Esophagus (tissue), 2 donors: ENCODE measurements around the gene OAS1. TPM values are rescaled to one million over a fixed set of nuclear protein-coding genes. Genes with fewer than 3 reads are reported as not detected.
A peak's percentile ranks its signal among the peaks of the same experiment; 100 is the strongest.
"Not testable (repeated sequence)": the region's sequence is repeated elsewhere in the genome, so short reads cannot be mapped to it uniquely, and the experiment has no call there.

Source experiments
- H3K27ac ChIP-seq, 2 donors: one replicate each; pipeline ENCODE4 v1.5.1; 2013; ENCODE audit warnings: low read depth in 2 of 2, mild to moderate bottlenecking in 2 of 2, inconsistent platforms in 1 of 2, low read length in 1 of 2, moderate library complexity in 1 of 2
- H3K27me3 ChIP-seq, 2 donors: one replicate each; pipeline ENCODE4 v1.6.1; 2013; ENCODE audit warnings: low read length in 2 of 2, control low read depth in 1 of 2, mild to moderate bottlenecking in 1 of 2; ENCODE audit not compliant: insufficient read depth in 2 of 2, control insufficient read depth in 1 of 2
- H3K36me3 ChIP-seq, 2 donors: one replicate each; pipeline ENCODE4 v1.6.1; 2013; ENCODE audit warnings: low read length in 1 of 2; ENCODE audit not compliant: control insufficient read depth in 2 of 2, insufficient read depth in 2 of 2
- H3K4me1 ChIP-seq, 2 donors: one replicate each; pipeline ENCODE4 v1.6.1; 2013; ENCODE audit warnings: low read length in 1 of 2; ENCODE audit not compliant: control insufficient read depth in 2 of 2, insufficient read depth in 2 of 2
- H3K4me3 ChIP-seq, 2 donors: one replicate each; pipeline ENCODE4 v1.5.1; 2013; ENCODE audit warnings: low read length in 2 of 2, mild to moderate bottlenecking in 2 of 2, low read depth in 1 of 2, moderate library complexity in 1 of 2
- H3K9me3 ChIP-seq, 2 donors: one replicate each; pipeline ENCODE4 v1.6.1; 2013; ENCODE audit warnings: mild to moderate bottlenecking in 2 of 2, low read depth in 1 of 2, low read length in 1 of 2, moderate library complexity in 1 of 2; ENCODE audit not compliant: control insufficient read depth in 2 of 2, insufficient read depth in 1 of 2
- WGBS, 2 donors: extraction: QIAGEN DNeasy Blood & Tissue Kit; methylation state at CpG; one replicate each; pipeline ENCODE4 v1.1.7; 2013; 5-methylcytosine and 5-hydroxymethylcytosine counted together
- polyA plus RNA-seq, 2 donors: library from polyadenylated mRNA; stranded (reverse); fragments of 200-250 nt; gene quantifications; one replicate each; pipeline ENCODE4 v1.2.3, GENCODE V29; 2013
- donor health status: healthy with polysubstance abuse.
- donor health status: Bipolar disorder and iron deficiency.

OAS1 gene
- polyA plus RNA-seq, 2 donors: 47.9 to 58.6 TPM

- WGBS, 2 donors: 97 to 98% methylated on average over 4 of the region's 4 CpGs
- H3K4me1 ChIP-seq: peaks cover 0 to 7% of the 10 kb centered on the region in 2 donors
Measured at GRCh38 chr12:112909693-112910092, 2.9 kb downstream of the OAS1 start.

GRCh38 chr12:112913038-112913688 lies 6.4 kb downstream of the OAS1 start:
- 94% methylated on average over 1 of the region's 1 CpG for WGBS, 2 donors
- Histone ChIP-seq H3K27ac (no peak overlapping the region), H3K9me3 (no peaks in the 10 kb centered on the region), H3K4me3 (no peak overlapping the region), H3K4me1 (peaks cover 0 to 4% of the 10 kb centered on the region in 2 donors), H3K27me3 (no peaks in the 10 kb centered on the region), H3K36me3 (peaks cover 3% of the 10 kb centered on the region in 2 donors)

More at GRCh38 chr12:112909693-112910092, 2.9 kb downstream of the OAS1 start:
- Histone ChIP-seq H3K36me3 (peaks cover 0 to 3% of the 10 kb centered on the region in 2 donors), H3K27me3 (no peaks in the 10 kb centered on the region), H3K27ac (no peak overlapping the region), H3K9me3 (no peaks in the 10 kb centered on the region), H3K4me3 (no peak overlapping the region)

GRCh38 chr12:112913888-112914287 lies 7.1 kb downstream of the OAS1 start:
- H3K27ac ChIP-seq, H3K4me1 ChIP-seq, H3K9me3 ChIP-seq, H3K4me3 ChIP-seq, H3K36me3 ChIP-seq, H3K27me3 ChIP-seq: not testable (repeated sequence)
- 93 to 96% methylated on average over 2 of the region's 2 CpGs for WGBS, 2 donors

GRCh38 chr12:112916270-112916669 lies 9.5 kb downstream of the OAS1 start:
- no peaks in the 10 kb centered on the region for H3K4me1 ChIP-seq
- H3K36me3 ChIP-seq: peaks cover 11 to 12% of the 10 kb centered on the region in 2 donors
- WGBS, 2 donors: 33 to 42% methylated on average over 5 of the region's 5 CpGs
- H3K27me3 ChIP-seq: no peaks in the 10 kb centered on the region
- no peaks in the 10 kb centered on the region for H3K9me3 ChIP-seq
- peak overlapping the region; percentile 50 for H3K27ac ChIP-seq
- H3K4me3 ChIP-seq: no peak overlapping the region

- 76 to 79% methylated on average over 6 of the region's 6 CpGs for WGBS, 2 donors
- no peaks in the 10 kb centered on the region for H3K27me3 ChIP-seq
- no peaks in the 10 kb centered on the region for H3K9me3 ChIP-seq
- no peak overlapping the region for H3K27ac ChIP-seq
- peaks cover 12 to 14% of the 10 kb centered on the region in 2 donors for H3K36me3 ChIP-seq
- no peaks in the 10 kb centered on the region for H3K4me1 ChIP-seq
- no peak overlapping the region for H3K4me3 ChIP-seq
Measured at GRCh38 chr12:112919121-112919520, 12.4 kb downstream of the OAS1 start.

- no peak overlapping the region for H3K27ac ChIP-seq
- H3K4me1 ChIP-seq: no peaks in the 10 kb centered on the region
- H3K4me3 ChIP-seq: no peak overlapping the region
- H3K9me3 ChIP-seq: no peaks in the 10 kb centered on the region
- H3K27me3 ChIP-seq: no peaks in the 10 kb centered on the region
- 44 to 58% methylated on average over 7 of the region's 7 CpGs for WGBS, 2 donors
- H3K36me3 ChIP-seq: peaks cover 0 to 6% of the 10 kb centered on the region in 2 donors
Measured at GRCh38 chr12:112924986-112925385, 18.2 kb downstream of the OAS1 start.

- not testable (repeated sequence) for H3K27ac ChIP-seq, H3K4me1 ChIP-seq, H3K9me3 ChIP-seq, H3K27me3 ChIP-seq, H3K36me3 ChIP-seq, H3K4me3 ChIP-seq
- WGBS, 2 donors: 53 to 59% methylated on average over 7 of the region's 7 CpGs
Measured at GRCh38 chr12:112926416-112927033, 19.8 kb downstream of the OAS1 start.

- Histone ChIP-seq H3K4me1 (no peaks in the 10 kb centered on the region), H3K36me3 (no peaks in the 10 kb centered on the region), H3K27me3 (no peaks in the 10 kb centered on the region), H3K9me3 (no peaks in the 10 kb centered on the region), H3K4me3 (no peak overlapping the region), H3K27ac (no peak overlapping the region)
- 65 to 80% methylated on average over 3 of the region's 3 CpGs for WGBS, 2 donors
Measured at GRCh38 chr12:112927475-112927874, 20.7 kb downstream of the OAS1 start.

GRCh38 chr12:112927925-112928324 lies 21.2 kb downstream of the OAS1 start:
- 47 to 80% methylated on average over 2 of the region's 2 CpGs for WGBS, 2 donors
- Histone ChIP-seq H3K9me3 (no peaks in the 10 kb centered on the region), H3K27ac (no peak overlapping the region), H3K27me3 (no peaks in the 10 kb centered on the region), H3K36me3 (no peaks in the 10 kb centered on the region), H3K4me3 (no peak overlapping the region), H3K4me1 (no peaks in the 10 kb centered on the region)

GRCh38 chr12:112928978-112929377 lies 22.2 kb downstream of the OAS1 start:
- Histone ChIP-seq H3K9me3 (no peaks in the 10 kb centered on the region), H3K4me3 (no peak overlapping the region), H3K36me3 (no peaks in the 10 kb centered on the region), H3K27ac (no peak overlapping the region), H3K4me1 (no peaks in the 10 kb centered on the region), H3K27me3 (no peaks in the 10 kb centered on the region)
- 80 to 90% methylated on average over 1 of the region's 1 CpG for WGBS, 2 donors
